Caco-2 (cell line): Measurements from ENCODE around the gene KRT13. TPM values are rescaled to one million over a fixed set of nuclear protein-coding genes. Genes with fewer than 3 reads are reported as not detected.

Experiments used
- BruUV-seq: library from RNA; stranded (reverse); fragments of 400-500 nt; replicated peaks from 2 replicates; lab custom pipeline; 2021; lab: Mats Ljungman, UMichigan
- CTCF ChIA-PET: fragments of 300-600 bp; sonication (Branson Sonifier 250); formaldehyde crosslinking; loops from one replicate; lab custom pipeline; 2022; ENCODE audit warnings: antibody characterized with exemption; lab: Charles Lee
- POLR2A ChIA-PET: fragments of 300-600 bp; sonication (Branson Sonifier 250); formaldehyde crosslinking; loops from one replicate; lab custom pipeline; 2022; ENCODE audit warnings: antibody characterized with exemption; lab: Charles Lee
- DNase-seq, 2 experiments: peaks; one replicate each; pipeline versions ENCODE4 v3.0.0 to v3.0.0-alpha.2; 2020 to 2022
- H3K27me3 ChIP-seq: replicated peaks from 2 replicates; pipeline ENCODE4 v1.6.0; 2011; ENCODE audit warnings: low read length; ENCODE audit not compliant: control insufficient read depth, insufficient read depth
- H3K36me3 ChIP-seq: 2 replicates; pipeline ENCODE4 v1.5.1; 2011; ENCODE audit warnings: low read length; ENCODE audit not compliant: control insufficient read depth, insufficient read depth
- H3K4me1 ChIP-seq: fragments of 250-450 bp; sonication (Bioruptor Pico); 2 replicates; pipeline ENCODE4 v1.5.1; 2020; ENCODE audit warnings: mild to moderate bottlenecking
- H3K4me3 ChIP-seq: 2 replicates; pipeline ENCODE4 v1.5.1; 2011; ENCODE audit warnings: low read depth, mild to moderate bottlenecking, control low read depth, low read length
- H3K9me3 ChIP-seq: fragments of 250-450 bp; sonication (Bioruptor Pico); 2 replicates; pipeline ENCODE4 v1.5.1; 2020; ENCODE audit warnings: mild to moderate bottlenecking, moderate library complexity
- H3K27ac Mint-ChIP-seq: one replicate; pipeline ENCODE4 v1.8.0; 2022; ENCODE audit warnings: mixed read lengths; ENCODE audit not compliant: unreplicated experiment
- H3K27me3 Mint-ChIP-seq: one replicate; pipeline ENCODE4 v1.8.0; 2022; ENCODE audit warnings: mixed read lengths; ENCODE audit not compliant: insufficient read depth, unreplicated experiment
- H3K36me3 Mint-ChIP-seq: one replicate; pipeline ENCODE4 v1.8.0; 2022; ENCODE audit warnings: mild to moderate bottlenecking, mixed read lengths; ENCODE audit not compliant: insufficient read depth, unreplicated experiment
- H3K4me1 Mint-ChIP-seq: one replicate; pipeline ENCODE4 v1.8.0; 2022; ENCODE audit warnings: low read depth, mixed read lengths; ENCODE audit not compliant: unreplicated experiment
- H3K4me3 Mint-ChIP-seq: one replicate; pipeline ENCODE4 v1.8.0; 2022; ENCODE audit warnings: mild to moderate bottlenecking, moderate library complexity, mixed read lengths; ENCODE audit not compliant: unreplicated experiment
- H3K9me3 Mint-ChIP-seq: one replicate; pipeline ENCODE4 v1.8.0; 2022; ENCODE audit warnings: mixed read lengths; ENCODE audit not compliant: unreplicated experiment
- CTCF ChIP-seq, 2 experiments: fragments of 200-600 bp in 1 of 2; IDR thresholded peaks; 1 replicate in 1 of 2; 2 replicates in 1 of 2; pipeline versions ENCODE4 v1.5.1 to v1.8.0; 2011 to 2022; ENCODE audit warnings: antibody characterized with exemption in 1 of 2, control low read depth in 1 of 2, inconsistent platforms in 1 of 2, low read depth in 1 of 2, low read length in 1 of 2, mild to moderate bottlenecking in 1 of 2, moderate library complexity in 1 of 2; ENCODE audit not compliant: insufficient read depth in 1 of 2, severe bottlenecking in 1 of 2, unreplicated experiment in 1 of 2
- intact Hi-C: fragments of 100-400 bp; cut with micrococcal nuclease; formaldehyde crosslinking; loops from one replicate; pipeline ENCODE4 v1.10.0; 2022; ENCODE audit not compliant: unreplicated experiment
- total RNA-seq: library from RNA; stranded (reverse); gene quantifications from 2 replicates; pipeline ENCODE4 v1.2.3, GENCODE V29; 2022

The KRT13 gene
- total RNA-seq, 1 experiment from 2014 or later = not detected

- BruUV-seq = no TSS peak
- no peaks in the 10 kb centered on the region for H3K9me3 ChIP-seq
- no peaks in the 10 kb centered on the region for H3K36me3 ChIP-seq
- Mint-ChIP-seq H3K27me3 (no peaks in the 10 kb centered on the region), H3K36me3 (peaks cover 9% of the 10 kb centered on the region), H3K4me3 (no peak overlapping the region), H3K9me3 (peaks cover 19% of the 10 kb centered on the region), H3K4me1 (peaks cover 47% of the 10 kb centered on the region), H3K27ac (peak overlapping the region; percentile 77)
- H3K27me3 ChIP-seq = no peaks in the 10 kb centered on the region
- no peak for DNase-seq
- CTCF ChIA-PET = interaction anchor here (0.5 to 4.6 kb wide), 4 partner anchors 25 to 115 kb away, joined by 3 to 66 read pairs (median 35); no protein-coding TSS in a partner anchor
- intact Hi-C loops = no loop called here
- POLR2A ChIA-PET = no interaction called here
- H3K4me3 ChIP-seq = no peak overlapping the region
- peaks cover 54% of the 10 kb centered on the region for H3K4me1 ChIP-seq
- TF ChIP-seq CTCF (IDR thresholded peaks at IDR 0.05; ENCODE audit: insufficient read depth in 1 of 2, low read depth in 1 of 2, low read length in 1 of 2, severe bottlenecking in 1 of 2, unreplicated experiment in 1 of 2) = no peak
Measured at GRCh38 chr17:41547378-41547841, 42.0 kb upstream of the KRT13 start.

GRCh38 chr17:41546819-41547218, 41.4 kb upstream of the KRT13 start:
- DNase-seq = no peak
- H3K27me3 ChIP-seq = no peaks in the 10 kb centered on the region
- H3K4me1 Mint-ChIP-seq = peaks cover 52% of the 10 kb centered on the region
- H3K4me3 ChIP-seq = no peak overlapping the region
- no peak overlapping the region for H3K27ac Mint-ChIP-seq
- no peaks in the 10 kb centered on the region for H3K9me3 ChIP-seq
- no TSS peak for BruUV-seq
- CTCF ChIA-PET = interaction anchor here (0.5 to 1.1 kb wide), 2 partner anchors 25 to 101 kb away, joined by 3 to 10 read pairs; no protein-coding TSS in a partner anchor
- no peaks in the 10 kb centered on the region for H3K36me3 ChIP-seq
- no peak overlapping the region for H3K4me3 Mint-ChIP-seq
- no peak for TF ChIP-seq CTCF (IDR thresholded peaks at IDR 0.05; ENCODE audit: insufficient read depth in 1 of 2, low read depth in 1 of 2, low read length in 1 of 2, severe bottlenecking in 1 of 2, unreplicated experiment in 1 of 2)
- no peaks in the 10 kb centered on the region for H3K27me3 Mint-ChIP-seq
- intact Hi-C loops = no loop called here
- H3K4me1 ChIP-seq = peaks cover 59% of the 10 kb centered on the region
- POLR2A ChIA-PET = no interaction called here
- peaks cover 9% of the 10 kb centered on the region for H3K36me3 Mint-ChIP-seq
- H3K9me3 Mint-ChIP-seq = peaks cover 19% of the 10 kb centered on the region

GRCh38 chr17:41545829-41546410, 40.5 kb upstream of the KRT13 start:
- CTCF ChIA-PET = interaction anchor here (0.7 to 2.3 kb wide), 2 partner anchors 117 to 133 kb away, joined by 5 to 18 read pairs; no protein-coding TSS in a partner anchor
- Histone ChIP-seq H3K4me1 (peaks cover 68% of the 10 kb centered on the region), H3K27me3 (no peaks in the 10 kb centered on the region), H3K4me3 (no peak overlapping the region), H3K36me3 (no peaks in the 10 kb centered on the region), H3K9me3 (no peaks in the 10 kb centered on the region)
- no peaks in the 10 kb centered on the region for H3K27me3 Mint-ChIP-seq
- no peak for TF ChIP-seq CTCF (IDR thresholded peaks at IDR 0.05; ENCODE audit: insufficient read depth in 1 of 2, low read depth in 1 of 2, low read length in 1 of 2, severe bottlenecking in 1 of 2, unreplicated experiment in 1 of 2)
- intact Hi-C loops = no loop called here
- no peak for DNase-seq
- peaks cover 9% of the 10 kb centered on the region for H3K36me3 Mint-ChIP-seq
- H3K9me3 Mint-ChIP-seq = peaks cover 19% of the 10 kb centered on the region
- H3K4me1 Mint-ChIP-seq = peaks cover 57% of the 10 kb centered on the region
- BruUV-seq = no TSS peak
- H3K27ac Mint-ChIP-seq = peak overlapping the region; percentile 96
- H3K4me3 Mint-ChIP-seq = no peak overlapping the region
- POLR2A ChIA-PET = no interaction called here
